HEK293 (cell line): Measurements from ENCODE around the gene GFM2.

Experiments used
- CTCF ChIP-seq: fragments of 450-650 bp; formaldehyde crosslinking; IDR thresholded peaks from 2 replicates; pipeline ENCODE4 v1.5.1; 2016; ENCODE audit warnings: missing biosample characterization, missing genetic modification characterization
- HOXD13 ChIP-seq: sonication (generic); formaldehyde crosslinking; IDR thresholded peaks from 2 replicates; pipeline ENCODE4 v1.8.0; 2022; ENCODE audit warnings: missing genetic modification reagents, borderline replicate concordance
- PATZ1 ChIP-seq: fragments of 450-650 bp; formaldehyde crosslinking; IDR thresholded peaks from 2 replicates; pipeline ENCODE4 v1.5.1; 2016; ENCODE audit warnings: missing biosample characterization, missing genetic modification characterization
- SP2 ChIP-seq: fragments of 450-650 bp; formaldehyde crosslinking; IDR thresholded peaks from 2 replicates; pipeline ENCODE4 v1.5.1; 2016; ENCODE audit warnings: missing biosample characterization, missing genetic modification characterization
- YY1 ChIP-seq: fragments of 450-650 bp; formaldehyde crosslinking; IDR thresholded peaks from 2 replicates; pipeline ENCODE4 v1.5.1; 2018; ENCODE audit warnings: missing biosample characterization, missing genetic modification characterization
- ZNF335 ChIP-seq: fragments of 450-650 bp; formaldehyde crosslinking; conservative IDR thresholded peaks from 2 replicates; pipeline ENCODE4 v1.5.1; 2016; ENCODE audit warnings: missing biosample characterization, missing genetic modification characterization
- ZNF426 ChIP-seq: fragments of 450-650 bp; formaldehyde crosslinking; IDR thresholded peaks from 2 replicates; pipeline ENCODE4 v1.5.1; 2017; ENCODE audit warnings: missing biosample characterization, missing genetic modification characterization, mild to moderate bottlenecking, inconsistent platforms, moderate library complexity
- ZNF544 ChIP-seq: fragments of 450-650 bp; formaldehyde crosslinking; IDR thresholded peaks from 2 replicates; pipeline ENCODE4 v1.5.0; 2017; ENCODE audit warnings: missing biosample characterization, missing genetic modification characterization
- ZNF768 ChIP-seq: fragments of 450-650 bp; formaldehyde crosslinking; IDR thresholded peaks from 2 replicates; pipeline ENCODE4 v1.5.1; 2018; ENCODE audit warnings: missing biosample characterization, mild to moderate bottlenecking, missing genetic modification characterization
- ZNF791 ChIP-seq: fragments of 450-650 bp; formaldehyde crosslinking; IDR thresholded peaks from 2 replicates; pipeline ENCODE4 v1.5.1; 2016; ENCODE audit warnings: missing biosample characterization, missing genetic modification characterization
- ZSCAN30 ChIP-seq: fragments of 450-650 bp; IDR thresholded peaks from 2 replicates; pipeline ENCODE4 v1.5.1; 2018; ENCODE audit warnings: missing biosample characterization, mild to moderate bottlenecking, missing genetic modification characterization, moderate library complexity

- TF ChIP-seq CTCF (tag by site-specific recombination) (no peak), HOXD13 (CRISPR knock-in tag) (no peak), ZNF768 (tag by site-specific recombination) (no peak), YY1 (no peak), ZNF791 (tag by site-specific recombination) (no peak), ZNF426 (no peak), ZNF544 (tag by site-specific recombination) (no peak), PATZ1 (tag by site-specific recombination) (no peak), SP2 (tag by site-specific recombination) (no peak), ZNF335 (tag by site-specific recombination) (no peak; the same call in none of the 2 replicates), ZSCAN30 (tag by site-specific recombination) (no peak)
These were observed 629 bp upstream of the GFM2 start for GRCh38 chr5:74767579-74767913.
